H9 (cell line): ENCODE results near the gene MYCN. TPM values are rescaled to one million over a fixed set of nuclear protein-coding genes. Genes with fewer than 3 reads are reported as not detected.

Source experiments
- DNase-seq: peaks from one replicate; pipeline ENCODE4 v3.0.0-alpha.2; 2017
- H2AFZ ChIP-seq: one replicate; pipeline ENCODE4 v1.6.1; 2013; ENCODE audit warnings: mild to moderate bottlenecking, low read length, control low read depth, moderate library complexity
- H2AK5ac ChIP-seq: 2 replicates; pipeline ENCODE4 v1.6.1; 2013; ENCODE audit warnings: low read length, control low read depth, mixed read lengths; ENCODE audit not compliant: insufficient read length
- H2BK120ac ChIP-seq: one replicate; pipeline ENCODE4 v1.6.1; 2013; ENCODE audit warnings: low read depth, mild to moderate bottlenecking, low read length, control low read depth, inconsistent platforms; ENCODE audit not compliant: poor library complexity, severe bottlenecking
- H2BK12ac ChIP-seq: 2 replicates; pipeline ENCODE4 v1.6.1; 2013; ENCODE audit warnings: low read length, control low read depth, mixed read lengths, low read depth; ENCODE audit not compliant: insufficient read length
- H2BK15ac ChIP-seq: 2 replicates; pipeline ENCODE4 v1.6.1; 2013; ENCODE audit warnings: low read depth, low read length, control low read depth
- H2BK20ac ChIP-seq: one replicate; pipeline ENCODE4 v1.6.1; 2013; ENCODE audit warnings: low read depth, mild to moderate bottlenecking, low read length, control low read depth, inconsistent platforms; ENCODE audit not compliant: poor library complexity, severe bottlenecking
- H2BK5ac ChIP-seq: 2 replicates; pipeline ENCODE4 v1.6.1; 2013; ENCODE audit warnings: low read length, control low read depth, mixed read lengths; ENCODE audit not compliant: insufficient read length
- H3K14ac ChIP-seq: 2 replicates; pipeline ENCODE4 v1.6.1; 2013; ENCODE audit warnings: low read length, control low read depth; ENCODE audit not compliant: insufficient read depth
- H3K18ac ChIP-seq: 2 replicates; pipeline ENCODE4 v1.6.1; 2013; ENCODE audit warnings: low read depth, mild to moderate bottlenecking, mixed read lengths, low read length, control low read depth; ENCODE audit not compliant: insufficient read length
- H3K23ac ChIP-seq: 2 replicates; pipeline ENCODE4 v1.6.1; 2013; ENCODE audit warnings: low read length, control low read depth, mixed read lengths, low read depth; ENCODE audit not compliant: insufficient read length
- H3K23me2 ChIP-seq: 2 replicates; pipeline ENCODE4 v1.6.1; 2013; ENCODE audit warnings: low read depth, mild to moderate bottlenecking, mixed read lengths, low read length, control low read depth; ENCODE audit not compliant: insufficient read length, poor library complexity, severe bottlenecking
- H3K27ac ChIP-seq: 2 replicates; pipeline ENCODE4 v1.5.1; 2013; ENCODE audit warnings: low read length, control low read depth, mixed read lengths, low read depth; ENCODE audit not compliant: insufficient read length
- H3K27me3 ChIP-seq: 2 replicates; pipeline ENCODE4 v1.6.1; 2013; ENCODE audit warnings: low read length, control low read depth, inconsistent platforms; ENCODE audit not compliant: insufficient read depth
- H3K4ac ChIP-seq: 2 replicates; pipeline ENCODE4 v1.6.1; 2013; ENCODE audit warnings: low read depth, mild to moderate bottlenecking, control low read depth, inconsistent platforms, low read length, moderate library complexity
- H3K4me1 ChIP-seq: 2 replicates; pipeline ENCODE4 v1.6.1; 2013; ENCODE audit warnings: low read length, control low read depth, inconsistent platforms; ENCODE audit not compliant: insufficient read depth
- H3K4me2 ChIP-seq: 2 replicates; pipeline ENCODE4 v1.6.1; 2013; ENCODE audit warnings: low read length, control low read depth, mixed read lengths; ENCODE audit not compliant: insufficient read length, insufficient read depth
- H3K56ac ChIP-seq: 2 replicates; pipeline ENCODE4 v1.6.1; 2013; ENCODE audit warnings: low read depth, mild to moderate bottlenecking, mixed read lengths, low read length, control low read depth; ENCODE audit not compliant: insufficient read length
- H3K79me1 ChIP-seq: 2 replicates; pipeline ENCODE4 v1.6.1; 2013; ENCODE audit warnings: low read depth, mild to moderate bottlenecking, moderate library complexity, low read length, control low read depth, inconsistent platforms; ENCODE audit not compliant: insufficient read depth, poor library complexity, severe bottlenecking
- H3K79me2 ChIP-seq: 2 replicates; pipeline ENCODE4 v1.6.1; 2013; ENCODE audit warnings: low read length, control low read depth, inconsistent platforms; ENCODE audit not compliant: insufficient read depth
- H3K9ac ChIP-seq: 2 replicates; pipeline ENCODE4 v1.6.1; 2013; ENCODE audit warnings: low read length, control low read depth, mixed read lengths; ENCODE audit not compliant: insufficient read length; ENCODE audit errors: extremely low read depth
- H3K9me3 ChIP-seq: one replicate; pipeline ENCODE4 v1.6.1; 2013; ENCODE audit warnings: low read depth, low read length, inconsistent platforms; ENCODE audit not compliant: control insufficient read depth
- H3T11ph ChIP-seq: one replicate; pipeline ENCODE4 v1.6.1; 2013; ENCODE audit warnings: mild to moderate bottlenecking, low read length, control low read depth, inconsistent platforms
- H4K20me1 ChIP-seq: one replicate; pipeline ENCODE4 v1.6.1; 2013; ENCODE audit not compliant: control insufficient read depth, insufficient read length, insufficient read depth
- H4K5ac ChIP-seq: 2 replicates; pipeline ENCODE4 v1.6.1; 2013; ENCODE audit warnings: low read depth, mild to moderate bottlenecking, mixed read lengths, low read length, control low read depth; ENCODE audit not compliant: insufficient read length
- H4K8ac ChIP-seq: replicated peaks from 2 replicates; pipeline ENCODE4 v1.6.1; 2013; ENCODE audit warnings: low read length, control low read depth, mixed read lengths, low read depth; ENCODE audit not compliant: insufficient read length
- H4K91ac ChIP-seq: 2 replicates; pipeline ENCODE4 v1.6.1; 2013; ENCODE audit warnings: low read depth, mild to moderate bottlenecking, moderate library complexity, mixed read lengths, low read length, control low read depth; ENCODE audit not compliant: insufficient read length
- H3K27ac Mint-ChIP-seq, 3 experiments: 2 replicates in 2 of 3; 3 replicates in 1 of 3; pipeline ENCODE4 v1.8.0; 2020 to 2021; ENCODE audit warnings: mixed read lengths in 3 of 3, mild to moderate bottlenecking in 1 of 3, moderate library complexity in 1 of 3
- H3K27me3 Mint-ChIP-seq: 2 replicates; pipeline ENCODE4 v1.8.0; 2021; ENCODE audit warnings: low read depth, mild to moderate bottlenecking, moderate library complexity, mixed read lengths
- H3K36me3 Mint-ChIP-seq, 3 experiments: 2 replicates in 2 of 3; 3 replicates in 1 of 3; pipeline ENCODE4 v1.8.0; 2020 to 2021; ENCODE audit warnings: low read depth in 3 of 3, mixed read lengths in 3 of 3; ENCODE audit not compliant: insufficient read depth in 1 of 3
- H3K4me1 Mint-ChIP-seq, 2 experiments: 2 replicates each; pipeline ENCODE4 v1.8.0; 2020; ENCODE audit warnings: mixed read lengths in 2 of 2
- H3K4me3 Mint-ChIP-seq, 2 experiments: 2 replicates in 1 of 2; 3 replicates in 1 of 2; pipeline ENCODE4 v1.8.0; 2020 to 2021; ENCODE audit warnings: mild to moderate bottlenecking in 2 of 2, mixed read lengths in 2 of 2, moderate library complexity in 1 of 2
- H3K9me3 Mint-ChIP-seq, 2 experiments: 2 replicates in 1 of 2; 3 replicates in 1 of 2; pipeline ENCODE4 v1.8.0; 2020; ENCODE audit warnings: mild to moderate bottlenecking in 2 of 2, mixed read lengths in 2 of 2, moderate library complexity in 1 of 2
- CTCF ChIP-seq: fragments of 200-600 bp; sonication (generic); conservative IDR thresholded peaks from 3 replicates; pipeline ENCODE4 v1.8.0; 2021; ENCODE audit warnings: antibody characterized with exemption, mild to moderate bottlenecking
- WGBS: extraction: QIAGEN DNeasy Blood & Tissue Kit; methylation state at CpG from one replicate; pipeline ENCODE4 v1.1.7; 2013; ENCODE audit warnings: missing lambda C conversion rate, low lambda C conversion rate, mixed read lengths; ENCODE audit not compliant: insufficient read length; ENCODE audit errors: extremely low coverage; 5-methylcytosine and 5-hydroxymethylcytosine counted together
- total RNA-seq: library from RNA; stranded (reverse); gene quantifications from 2 replicates; pipeline ENCODE4 v1.2.1, GENCODE V29; 2021

The MYCN gene
- total RNA-seq, 1 experiment from 2014 or later = 100.0 TPM

- H3K56ac ChIP-seq = no peak overlapping the region
- H3K27ac ChIP-seq = no peak overlapping the region
- H2BK12ac ChIP-seq = no peak overlapping the region
- H3K27me3 ChIP-seq = no peaks in the 10 kb centered on the region
- Mint-ChIP-seq H3K4me1 (peaks cover 10 to 13% of the 10 kb centered on the region in 2 experiments), H3K27ac (peak overlapping the region in 1 of 3 experiments; percentile 13; a peak in 1 of 7 replicates), H3K27me3 (no peaks in the 10 kb centered on the region), H3K36me3 (peaks cover 8 to 18% (median 14%) of the 10 kb centered on the region in 3 experiments), H3K9me3 (peaks cover 16 to 26% of the 10 kb centered on the region in 2 experiments; a peak in 4 of 5 replicates), H3K4me3 (no peak overlapping the region)
- H3K9me3 ChIP-seq = no peaks in the 10 kb centered on the region
- H3K9ac ChIP-seq = no peak overlapping the region
- H3K23me2 ChIP-seq = no peaks in the 10 kb centered on the region
- no peak overlapping the region for H4K5ac ChIP-seq
- H3K4me2 ChIP-seq = no peak overlapping the region
- no peak overlapping the region for H2AFZ ChIP-seq
- H3K4ac ChIP-seq = no peak overlapping the region
- no peak overlapping the region for H3K23ac ChIP-seq
- H3K79me1 ChIP-seq = no peaks in the 10 kb centered on the region
- no peak overlapping the region for H2BK20ac ChIP-seq
- H2BK15ac ChIP-seq = no peak overlapping the region
- no peak overlapping the region for H3K18ac ChIP-seq
- H2BK5ac ChIP-seq = no peak overlapping the region
- no peak overlapping the region for H3T11ph ChIP-seq
- no peaks in the 10 kb centered on the region for H3K79me2 ChIP-seq
- no peak for DNase-seq
- H4K20me1 ChIP-seq = no peaks in the 10 kb centered on the region
- TF ChIP-seq CTCF = no peak
- H3K14ac ChIP-seq = no peak overlapping the region
- H2AK5ac ChIP-seq = no peak overlapping the region
- no CpG with 5 or more reads among the region's 6 CpGs for WGBS
- H4K8ac ChIP-seq = no peak overlapping the region
- H3K4me1 ChIP-seq = peaks cover 5% of the 10 kb centered on the region; the same call in 1 of the 2 replicates
- no peak overlapping the region for H2BK120ac ChIP-seq
- H4K91ac ChIP-seq = no peak overlapping the region
Observed at GRCh38 chr2:15899751-15900493, 40.4 kb upstream of the MYCN start.
